Progenitor cell of endocrine pancreas (in vitro differentiated cells): ENCODE data around the gene S100G. TPM values are rescaled to one million over a fixed set of nuclear protein-coding genes. Genes with fewer than 3 reads are reported as not detected.

Experiments
- DNase-seq: peaks from one replicate; pipeline ENCODE4 v3.0.0; 2021; ENCODE audit warnings: low spot score; ENCODE audit not compliant: unreplicated experiment
- H3K27ac Mint-ChIP-seq: 2 replicates; pipeline ENCODE4 v1.8.0; 2021; ENCODE audit warnings: mild to moderate bottlenecking, moderate library complexity, mixed read lengths
- H3K27me3 Mint-ChIP-seq: 2 replicates; pipeline ENCODE4 v1.8.0; 2021; ENCODE audit warnings: mixed read lengths
- H3K36me3 Mint-ChIP-seq: 2 replicates; pipeline ENCODE4 v1.8.0; 2022; ENCODE audit warnings: mixed read lengths; ENCODE audit not compliant: insufficient read depth
- H3K4me1 Mint-ChIP-seq: 2 replicates; pipeline ENCODE4 v1.8.0; 2021; ENCODE audit warnings: low read depth, mixed read lengths
- H3K4me3 Mint-ChIP-seq: 2 replicates; pipeline ENCODE4 v1.8.0; 2021; ENCODE audit warnings: low read depth, mild to moderate bottlenecking, moderate library complexity, mixed read lengths
- H3K9me3 Mint-ChIP-seq: 2 replicates; pipeline ENCODE4 v1.8.0; 2021; ENCODE audit warnings: low read depth, mixed read lengths
- CTCF ChIP-seq: fragments of 200-600 bp; sonication (generic); IDR thresholded peaks from one replicate; pipeline ENCODE4 v1.5.0; 2021; ENCODE audit warnings: antibody characterized with exemption, mild to moderate bottlenecking; ENCODE audit not compliant: unreplicated experiment
- total RNA-seq: library from RNA; stranded (reverse); gene quantifications from 2 replicates; pipeline ENCODE4 v1.2.1, GENCODE V29; 2021

The S100G gene
- total RNA-seq, 1 donor from 2014 or later: not detected

GRCh38 chrX:16638533-16638932 lies 11.4 kb upstream of the S100G start:
- Mint-ChIP-seq H3K4me3 (no peak overlapping the region), H3K4me1 (peaks cover 16% of the 10 kb centered on the region), H3K9me3 (no peaks in the 10 kb centered on the region), H3K36me3 (peaks cover 58% of the 10 kb centered on the region), H3K27ac (peak overlapping the region; percentile 38), H3K27me3 (no peaks in the 10 kb centered on the region)
- no peak for TF ChIP-seq CTCF
- DNase-seq: no peak

- Mint-ChIP-seq H3K9me3 (no peaks in the 10 kb centered on the region), H3K4me1 (peaks cover 19% of the 10 kb centered on the region), H3K36me3 (peaks cover 62% of the 10 kb centered on the region), H3K27ac (peak overlapping the region; percentile 47), H3K4me3 (no peak overlapping the region), H3K27me3 (no peaks in the 10 kb centered on the region)
- no peak for TF ChIP-seq CTCF
- no peak for DNase-seq
These were observed 10.0 kb upstream of the S100G start for GRCh38 chrX:16639966-16640365.

- Mint-ChIP-seq H3K9me3 (no peaks in the 10 kb centered on the region), H3K4me1 (peaks cover 22% of the 10 kb centered on the region), H3K4me3 (no peak overlapping the region), H3K27ac (no peak overlapping the region), H3K27me3 (no peaks in the 10 kb centered on the region), H3K36me3 (peaks cover 61% of the 10 kb centered on the region)
- DNase-seq: no peak
- no peak for TF ChIP-seq CTCF
These were observed 9.1 kb upstream of the S100G start for GRCh38 chrX:16640823-16641222.

- H3K4me3 Mint-ChIP-seq: no peak overlapping the region
- H3K36me3 Mint-ChIP-seq: peaks cover 51% of the 10 kb centered on the region
- no peak for TF ChIP-seq CTCF
- no peak for DNase-seq
- peaks cover 37% of the 10 kb centered on the region for H3K4me1 Mint-ChIP-seq
- no peaks in the 10 kb centered on the region for H3K27me3 Mint-ChIP-seq
- peak overlapping the region; percentile 75 for H3K27ac Mint-ChIP-seq
- H3K9me3 Mint-ChIP-seq: no peaks in the 10 kb centered on the region
These were observed 6.8 kb upstream of the S100G start for GRCh38 chrX:16643176-16643575.

GRCh38 chrX:16646366-16647138 lies 3.4 kb upstream of the S100G start:
- Mint-ChIP-seq H3K4me3 (no peak overlapping the region), H3K4me1 (peaks cover 37% of the 10 kb centered on the region), H3K9me3 (no peaks in the 10 kb centered on the region), H3K27ac (peak overlapping the region; percentile 78), H3K36me3 (peaks cover 37% of the 10 kb centered on the region), H3K27me3 (no peaks in the 10 kb centered on the region)
- no peak for TF ChIP-seq CTCF
- no peak for DNase-seq
